ENCODE measurements around the gene LY6G5B.

DNA sequence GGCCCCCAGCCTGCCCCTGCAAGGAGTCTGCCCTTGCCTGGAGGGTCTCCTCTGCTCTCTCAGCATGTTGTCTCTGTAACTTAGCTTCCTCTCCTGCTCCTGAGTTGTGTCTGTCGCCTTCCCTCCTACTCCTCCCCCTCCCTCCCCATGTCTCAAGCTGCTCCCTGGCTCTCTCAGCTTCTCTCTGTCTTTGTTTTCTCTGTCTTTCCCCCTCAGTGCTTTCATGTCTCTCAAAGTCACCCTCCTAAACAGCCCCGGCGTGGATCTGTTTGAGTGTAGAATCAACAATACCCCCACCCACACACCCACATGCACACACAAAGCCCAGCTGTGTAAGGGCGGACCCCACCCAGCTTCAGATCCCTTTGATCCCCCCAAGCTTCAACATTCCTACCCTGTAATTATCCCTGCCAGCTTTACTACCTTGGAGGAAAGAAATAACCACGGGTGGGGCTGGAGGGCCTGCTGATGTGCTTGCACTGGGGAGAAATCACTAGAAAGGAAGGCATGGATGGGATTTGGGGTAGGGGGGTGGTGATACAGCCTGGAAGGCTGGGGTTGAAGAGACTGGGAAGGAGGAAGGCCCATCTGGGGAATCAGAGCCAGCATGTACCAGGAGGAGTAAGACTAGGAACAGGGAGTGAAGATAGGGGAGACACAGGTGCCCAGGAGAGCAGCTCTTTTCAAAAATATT lies 44.4 kb downstream of the LY6G5B start:
- TF ChIP-seq, protein P1, sequence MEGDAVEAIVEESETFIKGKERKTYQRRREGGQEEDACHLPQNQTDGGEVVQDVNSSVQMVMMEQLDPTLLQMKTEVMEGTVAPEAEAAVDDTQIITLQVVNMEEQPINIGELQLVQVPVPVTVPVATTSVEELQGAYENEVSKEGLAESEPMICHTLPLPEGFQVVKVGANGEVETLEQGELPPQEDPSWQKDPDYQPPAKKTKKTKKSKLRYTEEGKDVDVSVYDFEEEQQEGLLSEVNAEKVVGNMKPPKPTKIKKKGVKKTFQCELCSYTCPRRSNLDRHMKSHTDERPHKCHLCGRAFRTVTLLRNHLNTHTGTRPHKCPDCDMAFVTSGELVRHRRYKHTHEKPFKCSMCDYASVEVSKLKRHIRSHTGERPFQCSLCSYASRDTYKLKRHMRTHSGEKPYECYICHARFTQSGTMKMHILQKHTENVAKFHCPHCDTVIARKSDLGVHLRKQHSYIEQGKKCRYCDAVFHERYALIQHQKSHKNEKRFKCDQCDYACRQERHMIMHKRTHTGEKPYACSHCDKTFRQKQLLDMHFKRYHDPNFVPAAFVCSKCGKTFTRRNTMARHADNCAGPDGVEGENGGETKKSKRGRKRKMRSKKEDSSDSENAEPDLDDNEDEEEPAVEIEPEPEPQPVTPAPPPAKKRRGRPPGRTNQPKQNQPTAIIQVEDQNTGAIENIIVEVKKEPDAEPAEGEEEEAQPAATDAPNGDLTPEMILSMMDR (IDR thresholded peaks at IDR 0.05; ENCODE audit: borderline replicate concordance, extremely low read depth, low read length, poor library complexity, severe bottlenecking), result no peak
- TF ChIP-seq EZH2 (IDR thresholded peaks at IDR 0.05; ENCODE audit: borderline replicate concordance, low read depth, low read length, severe bottlenecking), result no peak

Data from DND-41 (cell line).